Measurements from ENCODE around the gene FAM181A. TPM values are rescaled to one million over a fixed set of nuclear protein-coding genes. Genes with fewer than 3 reads are reported as not detected.

Gene FAM181A
- total and polyA plus RNA-seq, 2 experiments from 2014 or later = not detected

GRCh38 chr14:93974833-93975232 is 47.7 kb downstream of the FAM181A start:
- Mint-ChIP-seq H3K9me3 (no peaks in the 10 kb centered on the region), H3K27ac (no peak overlapping the region), H3K27me3 (ENCODE audit: insufficient read depth, low read depth, poor library complexity) (peaks cover 9% of the 10 kb centered on the region), H3K4me1 (peaks cover 12% of the 10 kb centered on the region), H3K4me3 (no peak overlapping the region), H3K36me3 (ENCODE audit: low read depth) (no peaks in the 10 kb centered on the region)
- H3K27me3 ChIP-seq (ENCODE audit: insufficient read depth) = no peaks in the 10 kb centered on the region
- TF ChIP-seq ZNF331 (CRISPR knock-in tag; IDR thresholded peaks at IDR 0.05; ENCODE audit: low read depth) = no peak
- no peak for TF ChIP-seq POLR2AphosphoS5 (IDR thresholded peaks at IDR 0.05; ENCODE audit: low read depth)
- TF ChIP-seq, protein P1, sequence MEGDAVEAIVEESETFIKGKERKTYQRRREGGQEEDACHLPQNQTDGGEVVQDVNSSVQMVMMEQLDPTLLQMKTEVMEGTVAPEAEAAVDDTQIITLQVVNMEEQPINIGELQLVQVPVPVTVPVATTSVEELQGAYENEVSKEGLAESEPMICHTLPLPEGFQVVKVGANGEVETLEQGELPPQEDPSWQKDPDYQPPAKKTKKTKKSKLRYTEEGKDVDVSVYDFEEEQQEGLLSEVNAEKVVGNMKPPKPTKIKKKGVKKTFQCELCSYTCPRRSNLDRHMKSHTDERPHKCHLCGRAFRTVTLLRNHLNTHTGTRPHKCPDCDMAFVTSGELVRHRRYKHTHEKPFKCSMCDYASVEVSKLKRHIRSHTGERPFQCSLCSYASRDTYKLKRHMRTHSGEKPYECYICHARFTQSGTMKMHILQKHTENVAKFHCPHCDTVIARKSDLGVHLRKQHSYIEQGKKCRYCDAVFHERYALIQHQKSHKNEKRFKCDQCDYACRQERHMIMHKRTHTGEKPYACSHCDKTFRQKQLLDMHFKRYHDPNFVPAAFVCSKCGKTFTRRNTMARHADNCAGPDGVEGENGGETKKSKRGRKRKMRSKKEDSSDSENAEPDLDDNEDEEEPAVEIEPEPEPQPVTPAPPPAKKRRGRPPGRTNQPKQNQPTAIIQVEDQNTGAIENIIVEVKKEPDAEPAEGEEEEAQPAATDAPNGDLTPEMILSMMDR (conservative IDR thresholded peaks at IDR 0.05; ENCODE audit: low read depth in 2 of 2) = no peak
- TF ChIP-seq EZH2phosphoT487 (IDR thresholded peaks at IDR 0.05; ENCODE audit: unreplicated experiment) = no peak
- TF ChIP-seq CREB1 (CRISPR knock-in tag; IDR thresholded peaks at IDR 0.05; ENCODE audit: low read depth) = no peak
- no peak for TF ChIP-seq JUNB (IDR thresholded peaks at IDR 0.05; ENCODE audit: unreplicated experiment)
- TF ChIP-seq REST (IDR thresholded peaks at IDR 0.05; ENCODE audit: unreplicated experiment) = no peak
- no peak for TF ChIP-seq EZH2 (IDR thresholded peaks at IDR 0.05; ENCODE audit: low read depth, unreplicated experiment)
- no peak for TF ChIP-seq ETS1 (IDR thresholded peaks at IDR 0.05)
- TF ChIP-seq STAT1 (IDR thresholded peaks at IDR 0.05; ENCODE audit: unreplicated experiment) = no peak
- TF ChIP-seq NANOG (IDR thresholded peaks at IDR 0.05; ENCODE audit: borderline replicate concordance) = no peak
- no peak for TF ChIP-seq ZNF462 (CRISPR knock-in tag; IDR thresholded peaks at IDR 0.05)
- no peak for TF ChIP-seq ZNF114 (CRISPR knock-in tag; IDR thresholded peaks at IDR 0.05)
- H3K4me3 ChIP-seq = no peak overlapping the region
- no peaks in the 10 kb centered on the region for H3K36me3 ChIP-seq (ENCODE audit: insufficient read depth)
- H3K79me2 ChIP-seq (replicated peaks; ENCODE audit: insufficient read depth) = no peaks in the 10 kb centered on the region
- no peaks in the 10 kb centered on the region for H3K9me2 ChIP-seq (ENCODE audit: insufficient read depth)
- no peaks in the 10 kb centered on the region for H4K20me1 ChIP-seq (replicated peaks; ENCODE audit: insufficient read depth)
- H3K4me2 ChIP-seq = no peak overlapping the region
- DNase-seq (ENCODE audit: low spot score) (no peak), ATAC-seq (no peak)
- no peaks in the 10 kb centered on the region; the same call in 1 of the 2 replicates for H3K4me1 ChIP-seq (ENCODE audit: insufficient read depth)
- H3F3A ChIP-seq (replicated peaks; ENCODE audit: low read depth) = no peaks in the 10 kb centered on the region
- no peak overlapping the region for H2AFZ ChIP-seq
- no peak overlapping the region for H3K27ac ChIP-seq (ENCODE audit: low read depth)
